Esophagus squamous epithelium (tissue), 4 donors: ENCODE results near the gene ZFHX3.

ENCODE experiments used
- POLR2A ChIP-seq, 4 donors: fragments of 450-650 bp; IDR thresholded peaks; one replicate each; pipeline ENCODE4 v1.6.1; 2017; ENCODE audit warnings: antibody characterized with exemption in 4 of 4, mild to moderate bottlenecking in 4 of 4, moderate library complexity in 3 of 4
- TF ChIP-seq, protein P1 (sequence below), 6 experiments: fragments of 450-650 bp in 4 of 6; fragments of 200-600 bp in 2 of 6; sonication (generic) in 2 of 6; IDR thresholded peaks; one replicate each; pipeline ENCODE4 v1.5.1; 2016 to 2019; ENCODE audit warnings: antibody characterized with exemption in 6 of 6, mild to moderate bottlenecking in 4 of 6, moderate library complexity in 4 of 6

DNA sequence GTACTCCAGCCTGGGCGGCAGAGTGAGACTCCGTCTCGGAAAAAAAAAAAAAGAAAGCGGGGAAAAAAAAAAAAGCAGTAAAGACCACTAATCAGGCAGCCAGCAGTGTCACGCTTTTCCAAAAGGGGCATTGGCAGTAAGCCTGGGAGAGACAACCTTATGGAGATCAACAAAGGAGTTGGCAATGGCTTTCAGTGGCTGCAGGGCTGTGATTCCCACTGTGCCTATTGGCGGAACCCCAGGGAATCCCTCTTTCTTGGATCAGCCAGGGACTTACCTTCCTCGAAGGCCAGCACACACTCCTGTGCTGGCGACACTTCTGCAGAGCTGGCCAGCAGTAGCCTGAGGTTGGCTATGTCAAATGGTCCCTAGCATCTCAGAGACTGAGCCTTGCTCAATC lies 43.2 kb upstream of the ZFHX3 start:
- TF ChIP-seq, protein P1, sequence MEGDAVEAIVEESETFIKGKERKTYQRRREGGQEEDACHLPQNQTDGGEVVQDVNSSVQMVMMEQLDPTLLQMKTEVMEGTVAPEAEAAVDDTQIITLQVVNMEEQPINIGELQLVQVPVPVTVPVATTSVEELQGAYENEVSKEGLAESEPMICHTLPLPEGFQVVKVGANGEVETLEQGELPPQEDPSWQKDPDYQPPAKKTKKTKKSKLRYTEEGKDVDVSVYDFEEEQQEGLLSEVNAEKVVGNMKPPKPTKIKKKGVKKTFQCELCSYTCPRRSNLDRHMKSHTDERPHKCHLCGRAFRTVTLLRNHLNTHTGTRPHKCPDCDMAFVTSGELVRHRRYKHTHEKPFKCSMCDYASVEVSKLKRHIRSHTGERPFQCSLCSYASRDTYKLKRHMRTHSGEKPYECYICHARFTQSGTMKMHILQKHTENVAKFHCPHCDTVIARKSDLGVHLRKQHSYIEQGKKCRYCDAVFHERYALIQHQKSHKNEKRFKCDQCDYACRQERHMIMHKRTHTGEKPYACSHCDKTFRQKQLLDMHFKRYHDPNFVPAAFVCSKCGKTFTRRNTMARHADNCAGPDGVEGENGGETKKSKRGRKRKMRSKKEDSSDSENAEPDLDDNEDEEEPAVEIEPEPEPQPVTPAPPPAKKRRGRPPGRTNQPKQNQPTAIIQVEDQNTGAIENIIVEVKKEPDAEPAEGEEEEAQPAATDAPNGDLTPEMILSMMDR (IDR thresholded peaks at IDR 0.05) = no peak
- no peak for TF ChIP-seq POLR2A (IDR thresholded peaks at IDR 0.05)
